H1 (cell line): ENCODE data around the gene THPO. TPM values are rescaled to one million over a fixed set of nuclear protein-coding genes. Genes with fewer than 3 reads are reported as not detected.

ENCODE experiments used
- CTCF ChIA-PET: fragments of 300-600 bp; sonication (Branson Sonifier 250); formaldehyde crosslinking; loops from one replicate; lab custom pipeline; 2021; ENCODE audit not compliant: partially characterized antibody; lab: Charles Lee
- POLR2A ChIA-PET: fragments of 300-600 bp; sonication (Branson Sonifier 250); formaldehyde crosslinking; loops from one replicate; lab custom pipeline; 2021; ENCODE audit warnings: inconsistent platforms; ENCODE audit not compliant: partially characterized antibody; lab: Charles Lee
- DNase-seq, 2 experiments: peaks; one replicate each; pipeline versions ENCODE4 v3.0.0 to v3.0.0-alpha.2; 2010 to 2022; ENCODE audit warnings: low spot score in 2 of 2, low read depth in 1 of 2, mixed read lengths in 1 of 2
- FAIRE-seq: peaks from 2 replicates; lab custom pipeline; 2011; peaks lifted over from hg19 to GRCh38; lab: Jason Lieb, UNC
- H2AFZ ChIP-seq: 2 replicates; pipeline ENCODE4 v1.8.1; 2012; ENCODE audit warnings: low read length, inconsistent platforms
- H2AK5ac ChIP-seq: 2 replicates; pipeline ENCODE4 v1.6.1; 2013; ENCODE audit warnings: low read depth, low read length
- H2BK120ac ChIP-seq: replicated peaks from 2 replicates; pipeline ENCODE3; 2013; ENCODE audit warnings: low read depth, low read length, inconsistent platforms
- H2BK12ac ChIP-seq: 2 replicates; pipeline ENCODE4 v1.6.1; 2013; ENCODE audit warnings: low read depth, low read length
- H2BK15ac ChIP-seq: 2 replicates; pipeline ENCODE4 v1.6.1; 2013; ENCODE audit warnings: low read length
- H2BK20ac ChIP-seq: 2 replicates; pipeline ENCODE4 v1.6.1; 2013; ENCODE audit warnings: low read length
- H2BK5ac ChIP-seq: 2 replicates; pipeline ENCODE4 v1.6.1; 2013; ENCODE audit warnings: low read depth, low read length
- H3K14ac ChIP-seq: 2 replicates; pipeline ENCODE4 v1.6.1; 2013; ENCODE audit warnings: inconsistent platforms; ENCODE audit not compliant: insufficient read length
- H3K18ac ChIP-seq: 2 replicates; pipeline ENCODE4 v1.6.1; 2013; ENCODE audit warnings: low read length; ENCODE audit errors: extremely low read depth
- H3K23ac ChIP-seq: 2 replicates; pipeline ENCODE4 v1.6.1; 2013; ENCODE audit warnings: inconsistent platforms; ENCODE audit not compliant: insufficient read length
- H3K23me2 ChIP-seq: 2 replicates; pipeline ENCODE4 v1.6.1; 2013; ENCODE audit warnings: low read depth, low read length
- H3K27ac ChIP-seq: 2 replicates; pipeline ENCODE4 v1.6.1; 2011; ENCODE audit warnings: low read depth, low read length, inconsistent platforms
- H3K27me3 ChIP-seq, 4 experiments: replicated peaks in 1 of 4; 1 replicate in 1 of 4; 2 replicates in 3 of 4; pipeline versions ENCODE4 v1.6.1 to v1.8.1; 2011 to 2013; ENCODE audit warnings: low read length in 3 of 4, mild to moderate bottlenecking in 3 of 4, inconsistent platforms in 2 of 4, mixed read lengths in 2 of 4, moderate library complexity in 1 of 4; ENCODE audit not compliant: control insufficient read depth in 3 of 4, insufficient read depth in 3 of 4; ENCODE audit errors: extremely low read depth in 1 of 4
- H3K36me3 ChIP-seq, 4 experiments: 2 replicates each; pipeline versions ENCODE4 v1.6.1 to v1.8.1; 2011 to 2013; ENCODE audit warnings: mild to moderate bottlenecking in 4 of 4, low read length in 3 of 4, moderate library complexity in 2 of 4, control low read depth in 1 of 4, inconsistent platforms in 1 of 4; ENCODE audit not compliant: insufficient read depth in 4 of 4, control insufficient read depth in 2 of 4
- H3K4ac ChIP-seq: replicated peaks from 2 replicates; pipeline ENCODE3; 2013; ENCODE audit warnings: low read length, low read depth, mixed read lengths, inconsistent platforms; ENCODE audit not compliant: insufficient read length
- H3K4me1 ChIP-seq, 4 experiments: replicated peaks in 1 of 4; 1 replicate in 1 of 4; 2 replicates in 3 of 4; pipeline versions ENCODE4 v1.6.1 to v1.8.1; 2011 to 2013; ENCODE audit warnings: low read length in 3 of 4, inconsistent platforms in 2 of 4, mixed read lengths in 1 of 4; ENCODE audit not compliant: insufficient read depth in 4 of 4, control insufficient read depth in 3 of 4
- H3K4me2 ChIP-seq, 2 experiments: 2 replicates each; pipeline versions ENCODE4 v1.6.1 to v1.8.1; 2011 to 2013; ENCODE audit warnings: low read depth in 2 of 2, low read length in 2 of 2, control low read depth in 1 of 2, inconsistent platforms in 1 of 2, mild to moderate bottlenecking in 1 of 2; ENCODE audit not compliant: insufficient read depth in 1 of 2
- H3K4me3 ChIP-seq, 4 experiments: fragments of 200-600, 300-600 bp in 1 of 4; sonication (generic), shearing (Covaris generic), sonication (Bioruptor Twin) in 1 of 4; 2 replicates each; pipeline versions ENCODE4 v1.5.1 to v1.8.1; 2011 to 2016; ENCODE audit warnings: low read length in 4 of 4, low read depth in 3 of 4, control low read depth in 2 of 4, inconsistent platforms in 2 of 4, mild to moderate bottlenecking in 2 of 4, mixed read lengths in 1 of 4, moderate library complexity in 1 of 4; ENCODE audit not compliant: insufficient read depth in 2 of 4; ENCODE audit errors: extremely low read depth in 1 of 4
- H3K56ac ChIP-seq: replicated peaks from 2 replicates; pipeline ENCODE3; 2013; ENCODE audit warnings: low read depth, mild to moderate bottlenecking, mixed read lengths, low read length, inconsistent platforms; ENCODE audit not compliant: insufficient read length
- H3K79me1 ChIP-seq: 2 replicates; pipeline ENCODE4 v1.6.1; 2013; ENCODE audit warnings: low read depth, low read length, control low read depth
- H3K79me2 ChIP-seq, 2 experiments: 2 replicates each; pipeline versions ENCODE4 v1.6.1 to v1.8.1; 2012 to 2013; ENCODE audit warnings: low read length in 2 of 2, mild to moderate bottlenecking in 2 of 2, inconsistent platforms in 1 of 2; ENCODE audit not compliant: insufficient read depth in 2 of 2, control insufficient read depth in 1 of 2
- H3K9ac ChIP-seq, 4 experiments: replicated peaks in 1 of 4; 1 replicate in 1 of 4; 2 replicates in 3 of 4; pipeline versions ENCODE4 v1.6.1 to v1.8.1; 2011 to 2013; ENCODE audit warnings: low read depth in 3 of 4, low read length in 3 of 4, control low read depth in 2 of 4, mild to moderate bottlenecking in 2 of 4, moderate library complexity in 2 of 4, inconsistent platforms in 1 of 4; ENCODE audit errors: extremely low read depth in 1 of 4
- H3K9me3 ChIP-seq, 2 experiments: 2 replicates each; pipeline versions ENCODE4 v1.6.1 to v1.8.1; 2012 to 2013; ENCODE audit warnings: mild to moderate bottlenecking in 2 of 2, moderate library complexity in 2 of 2, control low read depth in 1 of 2, inconsistent platforms in 1 of 2, low read depth in 1 of 2, low read length in 1 of 2, mixed read lengths in 1 of 2; ENCODE audit not compliant: insufficient read depth in 2 of 2
- H4K20me1 ChIP-seq, 2 experiments: replicated peaks in 1 of 2; 2 replicates each; pipeline versions ENCODE3 to v1.8.1; 2011 to 2013; ENCODE audit warnings: inconsistent platforms in 2 of 2, low read length in 2 of 2, mild to moderate bottlenecking in 1 of 2; ENCODE audit not compliant: insufficient read depth in 2 of 2, control insufficient read depth in 1 of 2
- H4K5ac ChIP-seq: 2 replicates; pipeline ENCODE4 v1.6.1; 2013; ENCODE audit warnings: low read length, low read depth, mixed read lengths, inconsistent platforms; ENCODE audit not compliant: insufficient read length
- H4K8ac ChIP-seq: 2 replicates; pipeline ENCODE4 v1.8.0; 2013; ENCODE audit warnings: mild to moderate bottlenecking, moderate library complexity, low read length, inconsistent platforms; ENCODE audit not compliant: insufficient read depth; ENCODE audit errors: extremely low read depth
- H4K91ac ChIP-seq: replicated peaks from 2 replicates; pipeline ENCODE3; 2013; ENCODE audit warnings: low read length, mixed read lengths, inconsistent platforms; ENCODE audit not compliant: insufficient read length
- ATF2 ChIP-seq: IDR thresholded peaks from 2 replicates; pipeline ENCODE4 v1.6.1; 2012; ENCODE audit warnings: low read length, inconsistent platforms
- BRCA1 ChIP-seq: IDR thresholded peaks from 2 replicates; pipeline ENCODE4 v1.6.1; 2012; ENCODE audit warnings: low read depth, low read length, improper control_type of control experiment
- CTBP2 ChIP-seq: IDR thresholded peaks from 2 replicates; pipeline ENCODE4 v1.7.0; 2011; ENCODE audit warnings: borderline replicate concordance, mild to moderate bottlenecking, moderate library complexity, mixed read lengths, low read length; ENCODE audit not compliant: insufficient read depth, insufficient read length
- GTF2F1 ChIP-seq: IDR thresholded peaks from 2 replicates; pipeline ENCODE4 v1.6.1; 2012; ENCODE audit warnings: low read depth, low read length, improper control_type of control experiment, borderline replicate concordance
- NANOG ChIP-seq: IDR thresholded peaks from 2 replicates; pipeline ENCODE4 v1.6.1; 2011; ENCODE audit warnings: low read length, low read depth, mild to moderate bottlenecking, inconsistent platforms; ENCODE audit not compliant: insufficient read depth, poor library complexity, severe bottlenecking
- RAD21 ChIP-seq, 2 experiments: IDR thresholded peaks in 1 of 2; conservative IDR thresholded peaks in 1 of 2; 2 replicates each; pipeline ENCODE4 v1.6.1; 2011; ENCODE audit warnings: low read depth in 2 of 2, low read length in 2 of 2, improper control_type of control experiment in 1 of 2, inconsistent platforms in 1 of 2, mild to moderate bottlenecking in 1 of 2, moderate library complexity in 1 of 2
- RNF2 ChIP-seq: fragments of 200-900, 300-1000 bp; sonication (generic); IDR thresholded peaks from 2 replicates; pipeline ENCODE4 v1.7.1; 2016; ENCODE audit warnings: borderline replicate concordance, low read depth, mild to moderate bottlenecking, antibody characterized with exemption, low read length; ENCODE audit not compliant: poor library complexity, severe bottlenecking; ENCODE audit errors: missing control alignments
- SP1 ChIP-seq: IDR thresholded peaks from 2 replicates; pipeline ENCODE4 v1.6.1; 2011; ENCODE audit warnings: low read depth, low read length
- SP4 ChIP-seq: IDR thresholded peaks from 2 replicates; pipeline ENCODE4 v1.6.1; 2012; ENCODE audit warnings: low read length, inconsistent platforms
- WGBS, 2 experiments: shearing (Covaris generic) in 1 of 2; methylation state at CpG; one replicate each; pipeline versions ENCODE4 v1.1.6 to v1.1.7; 2013 to 2015; ENCODE audit warnings: low lambda C conversion rate in 2 of 2, mixed read lengths in 2 of 2, inconsistent platforms in 1 of 2, low coverage in 1 of 2, missing lambda C conversion rate in 1 of 2; ENCODE audit not compliant: insufficient replicate concordance in 2 of 2, insufficient coverage in 1 of 2, insufficient read length in 1 of 2; ENCODE audit errors: extremely low coverage in 1 of 2, missing lambda C conversion rate in 1 of 2; 5-methylcytosine and 5-hydroxymethylcytosine counted together
- polyA plus RNA-seq, 7 experiments: library from polyadenylated mRNA; depleted of rRNA in 3 of 7; stranded (reverse) in 5 of 7; unstranded in 2 of 7; fragments of >200 nt in 5 of 7; fragments of 200-250 nt in 2 of 7; gene quantifications; 1 replicate in 5 of 7; 2 replicates in 1 of 7; 4 replicates in 1 of 7; pipeline versions ENCODE4 v1.2.1 to v1.2.3, GENCODE V29; 2011 to 2013; ENCODE audit warnings: missing spikeins in 2 of 7, mixed read lengths in 2 of 7
- total RNA-seq: library from RNA; stranded (reverse); fragmentation: NEBNext Ultra II Directional; extraction: Animal tissue kit (Norgen Biotek cat#: 25700); gene quantifications from 2 replicates; pipeline ENCODE4 v1.2.1, GENCODE V29; 2021

The THPO gene
- total and polyA plus RNA-seq, 2 of the 8 experiments (the other 6 are each of a cell fraction or from before 2014, with no cell fraction given): 0.82 to 1.2 TPM

- Histone ChIP-seq H4K5ac (no peak overlapping the region), H4K8ac (no peak overlapping the region; the same call in 1 of the 2 replicates), H3K9ac (no peak overlapping the region), H3K4ac (no peak overlapping the region), H2AK5ac (no peak overlapping the region), H3K9me3 (no peaks in the 10 kb centered on the region), H2BK5ac (no peak overlapping the region; the same call in 1 of the 2 replicates), H2BK20ac (no peak overlapping the region), H3K36me3 (peaks cover 7 to 42% (median 26%) of the 10 kb centered on the region in 4 experiments; a peak in 6 of 8 replicates), H3K4me1 (peaks cover 3 to 13% (median 10%) of the 10 kb centered on the region in 4 experiments), H3K14ac (no peak overlapping the region), H3K4me3 (no peak overlapping the region), H3K27me3 (peaks cover 0 to 2% (median under 1%) of the 10 kb centered on the region in 4 experiments; a peak in 3 of 7 replicates), H3K23ac (no peak overlapping the region), H3K18ac (no peak overlapping the region), H3K4me2 (no peak overlapping the region), H3K79me2 (no peaks in the 10 kb centered on the region), H3K23me2 (peaks cover 5% of the 10 kb centered on the region), H4K91ac (no peak overlapping the region), H2AFZ (no peak overlapping the region), H2BK15ac (no peak overlapping the region), H3K27ac (no peak overlapping the region), H4K20me1 (peaks cover 4 to 11% of the 10 kb centered on the region in 2 experiments), H3K56ac (no peak overlapping the region), H2BK120ac (no peak overlapping the region), H2BK12ac (no peak overlapping the region), H3K79me1 (no peaks in the 10 kb centered on the region)
- CTCF ChIA-PET: interaction anchor here (0.8 to 7.1 kb wide), 18 partner anchors 11 to 423 kb away, joined by 3 to 49 read pairs (median 4); no protein-coding TSS in a partner anchor
- POLR2A ChIA-PET: interaction anchor here (0.6 to 3.4 kb wide), 9 partner anchors 10 to 53 kb away, joined by 3 to 13 read pairs (median 3); partner anchors contain the start of gene FAM131A
- WGBS, 2 experiments: 94% methylated on average over 18 of the region's 18 CpGs; no CpG with 5 or more reads in 1 of the 2 experiments
- FAIRE-seq (no peak), DNase-seq (no peak)
- no peak for TF ChIP-seq BRCA1
- no peak for TF ChIP-seq SP4
- TF ChIP-seq ATF2: no peak
- TF ChIP-seq NANOG: no peak
- TF ChIP-seq SP1: no peak
- no peak for TF ChIP-seq GTF2F1
- TF ChIP-seq RAD21 (IDR thresholded peaks at IDR 0.05 in 1 of 2, conservative IDR thresholded peaks at IDR 0.05 in 1 of 2; ENCODE audit: low read depth in 2 of 2, low read length in 2 of 2): no peak
- no peak for TF ChIP-seq CTBP2
- no peak for TF ChIP-seq RNF2
These were observed 22.6 kb downstream of the THPO start for GRCh38 chr3:184355261-184356040.
